ENCODE results near the gene EPHA8.

Gene EPHA8

GRCh38 chr1:22562584-22563583 is at the start of gene EPHA8:
Gene EPHA8, plus strand, starts transcription at chr1:22563489. Its CDS starts 147 bp downstream, at chr1:22563636.
- no peak for DNase-seq

GRCh38 chr1:22516906-22517571 is 46.2 kb upstream of the EPHA8 start:
- no peak for DNase-seq

GRCh38 chr1:22517956-22518355 is 45.3 kb upstream of the EPHA8 start:
- no peak for DNase-seq

DNA sequence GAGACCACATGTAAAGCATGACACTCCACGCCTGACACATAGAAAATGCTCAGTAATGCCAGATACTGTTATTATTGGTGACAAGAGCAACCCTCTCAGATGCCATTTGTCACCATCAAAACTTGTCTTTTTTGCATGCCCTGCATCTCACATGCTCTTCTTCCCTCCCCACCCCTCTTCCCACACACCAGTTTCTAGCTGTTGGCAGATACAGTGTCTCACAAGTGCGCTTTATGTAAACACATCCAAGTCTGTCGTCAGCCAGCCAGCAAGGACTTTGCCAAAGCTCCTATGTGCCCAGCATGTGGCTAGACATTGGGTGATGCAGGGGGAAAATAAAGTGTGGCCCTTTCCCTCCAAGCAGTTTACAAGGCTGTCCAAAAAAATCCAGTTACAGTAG is 44.9 kb upstream of the EPHA8 start:
- no peak for DNase-seq

- no peak for DNase-seq
Observed at GRCh38 chr1:22520871-22521270, 42.4 kb upstream of the EPHA8 start.

DNA sequence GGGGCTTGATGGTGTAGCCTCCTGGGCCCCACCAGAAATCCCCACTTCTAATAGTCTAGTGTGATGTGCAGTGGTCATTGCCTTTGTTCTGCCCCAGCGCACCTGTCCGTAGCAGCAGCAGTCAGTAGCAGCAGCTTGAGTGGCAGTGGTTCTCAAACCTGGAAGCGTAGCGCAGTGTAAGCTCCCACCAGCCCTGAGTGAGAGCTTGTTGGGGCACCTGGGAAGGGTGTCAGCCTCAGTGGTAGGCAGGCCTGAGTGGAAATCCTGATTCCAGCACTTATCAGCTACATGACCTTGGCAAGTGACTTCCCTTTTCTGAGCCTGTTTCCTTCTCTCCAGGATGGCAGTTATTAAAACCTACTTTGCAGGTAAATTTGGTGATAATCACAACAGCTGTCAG is 41.6 kb upstream of the EPHA8 start:
- no peak for DNase-seq

- DNase-seq, result no peak
Observed at GRCh38 chr1:22522221-22522743, 41.0 kb upstream of the EPHA8 start.

- DNase-seq, result no peak
Observed at GRCh38 chr1:22524481-22524880, 38.8 kb upstream of the EPHA8 start.

DNA sequence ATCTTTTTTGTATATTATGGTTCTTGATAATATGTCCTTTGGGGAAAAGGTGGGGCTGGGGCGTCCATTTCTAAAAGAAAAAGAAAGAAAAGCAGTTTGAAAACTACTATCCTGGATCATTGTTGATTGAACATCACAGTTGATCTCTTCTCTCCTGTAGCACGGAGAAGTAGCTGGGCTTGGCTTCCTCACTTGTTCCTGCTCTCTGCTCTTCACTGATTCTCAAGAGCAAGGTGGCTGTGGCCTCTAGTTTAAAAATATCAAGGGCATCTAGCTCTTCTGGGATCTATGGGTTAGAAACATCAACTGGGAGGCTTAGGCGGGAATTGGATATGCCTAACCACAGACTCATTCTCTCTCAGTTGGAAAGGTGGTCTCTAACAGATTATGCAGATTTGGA is 38.1 kb upstream of the EPHA8 start:
- no peak for DNase-seq

- DNase-seq, result no peak
Observed at GRCh38 chr1:22525646-22526045, 37.6 kb upstream of the EPHA8 start.

- DNase-seq, result no peak
Observed at GRCh38 chr1:22526098-22526497, 37.2 kb upstream of the EPHA8 start.

GRCh38 chr1:22526677-22527076 is 36.6 kb upstream of the EPHA8 start:
- no peak for DNase-seq

DNA sequence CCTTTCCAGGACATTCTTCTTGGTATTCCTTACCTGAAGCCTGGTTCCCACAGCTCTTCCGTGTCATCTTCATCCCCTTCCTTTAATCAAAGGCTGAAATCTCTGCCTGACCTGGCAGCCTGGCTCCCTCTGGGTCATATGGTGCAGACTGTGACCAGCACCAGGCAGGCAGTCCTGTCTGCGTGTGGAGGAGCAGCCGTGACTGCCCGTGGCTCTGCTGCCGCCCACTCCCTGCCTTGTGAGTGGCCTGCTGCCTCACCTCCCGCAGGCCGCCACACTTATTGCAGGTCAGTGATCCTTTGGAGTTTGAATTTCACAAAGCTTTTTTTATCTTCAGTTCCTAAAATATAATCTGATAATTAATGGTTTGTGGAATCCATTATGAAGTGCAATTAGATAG is 36.2 kb upstream of the EPHA8 start:
- DNase-seq, result no peak

- no peak for DNase-seq
Observed at GRCh38 chr1:22527555-22528296, 35.6 kb upstream of the EPHA8 start.

GRCh38 chr1:22528451-22528850 is 34.8 kb upstream of the EPHA8 start:
- DNase-seq, result no peak

DNA sequence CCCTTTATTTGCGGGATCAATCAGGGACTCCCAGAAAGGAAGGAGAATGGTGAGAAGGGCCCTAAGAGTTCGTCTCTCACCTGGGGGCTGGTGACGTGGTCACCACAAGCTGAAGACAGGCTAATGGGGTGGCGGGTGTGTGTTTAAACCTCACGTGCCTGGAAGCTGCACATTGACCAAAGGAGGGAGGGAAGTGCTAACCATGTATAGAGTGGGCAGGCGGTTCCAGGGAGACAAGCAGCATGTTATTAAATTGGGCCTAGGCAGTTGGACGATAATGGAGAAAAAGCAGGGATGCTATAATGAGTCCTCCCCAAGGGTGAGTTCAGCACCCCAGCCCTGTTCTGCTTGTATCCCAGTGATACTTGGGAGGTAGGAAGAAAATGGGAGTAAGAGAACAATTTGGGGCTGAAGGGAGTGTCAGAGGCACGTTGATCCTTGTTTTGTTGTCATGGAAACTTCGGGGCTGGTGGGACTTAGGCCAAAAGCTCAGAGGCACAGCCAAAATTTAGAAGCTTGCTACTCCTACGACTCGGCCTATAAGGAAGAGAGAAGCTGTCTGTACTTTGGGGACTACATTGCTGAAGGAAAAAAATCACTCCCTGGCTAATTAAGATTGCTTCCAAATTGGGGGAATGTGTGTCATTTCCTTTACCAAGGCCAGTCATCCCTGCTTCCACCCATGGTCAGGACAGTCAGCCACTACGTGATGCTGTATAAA is 33.2 kb upstream of the EPHA8 start:
- DNase-seq, result no peak

DNA sequence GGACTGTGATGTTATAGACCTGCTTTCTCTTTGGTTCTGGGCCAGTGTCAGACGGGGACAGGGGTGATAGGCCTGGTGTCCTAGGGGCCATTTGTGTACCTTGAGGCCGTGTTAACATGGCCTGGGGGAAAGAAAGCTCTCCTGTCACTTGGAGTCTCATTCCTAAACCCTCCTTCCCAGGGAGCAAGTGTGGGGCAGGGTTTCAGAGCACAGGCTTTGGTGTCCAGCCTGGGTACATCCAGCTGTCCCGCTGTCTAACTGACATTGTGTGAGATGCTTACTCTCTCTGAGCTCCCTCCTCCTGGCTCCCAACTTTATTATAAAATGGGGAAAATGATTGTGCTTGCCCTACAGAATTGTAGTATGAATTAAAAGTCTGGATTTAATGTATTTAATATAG is 32.6 kb upstream of the EPHA8 start:
- DNase-seq, result no peak

DNA sequence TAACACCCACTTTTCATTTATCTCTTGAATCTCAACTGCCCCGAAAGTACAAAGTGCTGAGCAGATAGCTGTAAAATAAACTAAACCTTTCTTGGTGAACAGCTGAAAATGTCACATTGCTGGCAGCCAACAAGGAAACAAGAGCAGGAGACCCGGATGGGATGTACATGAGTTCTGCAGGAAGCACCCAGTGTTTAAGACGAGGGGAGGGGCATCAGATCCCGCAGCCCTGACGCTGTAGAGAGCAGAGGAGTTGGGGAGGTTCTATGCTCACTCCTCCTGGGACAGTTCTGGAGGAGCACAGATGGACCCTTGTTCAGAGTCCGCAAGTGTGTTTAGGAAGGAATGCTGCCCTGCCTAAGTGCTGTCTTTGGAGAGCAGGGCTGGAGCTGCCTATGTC is 32.0 kb upstream of the EPHA8 start:
- DNase-seq, result no peak

DNA sequence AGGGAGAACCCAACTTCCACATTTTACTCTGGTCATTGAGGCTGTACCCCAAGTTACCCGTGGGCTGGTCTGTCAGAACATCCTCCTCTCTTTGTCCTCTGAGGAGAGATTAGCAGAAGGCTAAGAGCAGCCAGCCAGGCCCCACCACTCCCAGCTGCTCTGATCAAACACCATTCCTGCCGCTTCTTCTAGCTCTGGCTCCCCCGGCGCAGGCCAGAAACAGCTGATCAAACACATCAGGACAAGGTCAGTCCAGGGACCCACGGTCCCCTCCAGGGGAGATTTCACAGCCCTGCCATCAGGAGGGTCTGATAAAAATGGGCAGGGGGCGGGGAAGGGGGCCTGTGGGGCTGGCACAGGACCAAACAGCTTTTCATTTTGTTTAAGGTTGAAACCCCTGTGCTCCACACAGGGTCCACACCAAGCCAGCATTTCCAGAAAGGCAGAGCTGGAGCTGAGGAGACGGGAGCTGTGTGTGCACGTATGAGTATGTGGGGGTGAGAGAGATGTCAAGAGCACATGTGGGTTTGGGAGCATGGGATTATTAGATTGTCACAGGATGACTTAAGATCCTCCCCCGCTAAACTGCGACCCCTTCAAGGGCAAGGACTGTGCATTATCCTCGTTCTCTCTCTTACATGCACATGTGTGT is 29.9 kb upstream of the EPHA8 start:
- no peak for DNase-seq

DNA sequence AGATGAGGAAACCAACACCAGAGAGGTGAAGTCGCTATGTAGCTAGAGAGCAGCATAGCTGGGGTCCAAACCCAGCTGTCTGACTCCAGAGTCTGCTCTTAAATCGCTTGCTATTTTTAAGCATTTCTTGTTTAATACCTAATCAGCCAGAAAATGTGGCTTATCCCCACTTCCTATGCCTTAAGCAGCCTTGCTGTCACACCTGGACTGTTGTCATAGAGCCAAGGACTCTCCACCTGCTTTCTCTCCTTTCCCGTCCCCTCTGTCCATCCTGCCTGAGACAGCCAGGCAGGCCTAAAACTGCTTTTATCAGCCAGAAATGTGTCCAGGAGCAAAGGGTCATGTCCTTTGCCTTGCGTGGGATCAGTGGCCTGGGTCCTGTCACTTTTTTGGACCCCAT is 28.3 kb upstream of the EPHA8 start:
- DNase-seq, result no peak

DNA sequence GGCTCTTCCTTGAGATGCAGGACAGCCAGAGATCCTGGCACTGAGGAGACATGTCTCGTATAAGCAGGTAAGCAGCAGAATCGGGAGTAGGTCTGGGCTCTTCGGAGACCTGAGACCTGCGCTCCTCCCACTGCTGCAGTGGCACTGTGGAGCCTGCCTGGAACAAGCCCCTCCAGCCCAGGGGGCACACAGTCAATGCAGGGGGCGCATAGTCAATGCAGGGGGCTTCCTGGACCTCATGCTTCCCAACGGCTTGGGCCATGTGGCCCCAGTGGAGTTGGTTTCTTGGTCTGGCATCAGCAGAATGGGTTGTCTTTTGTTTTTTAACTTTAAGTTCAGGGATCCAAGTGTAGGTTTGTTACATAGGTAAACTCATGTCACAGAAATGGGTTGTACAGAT is 27.9 kb upstream of the EPHA8 start:
- no peak for DNase-seq

GRCh38 chr1:22536506-22536905 is 26.8 kb upstream of the EPHA8 start:
- no peak for DNase-seq
